Middle frontal gyrus (tissue), 1 donor: ENCODE results near the gene SBNO1.
A peak's percentile ranks its signal among the peaks of the same experiment; 100 is the strongest.
"Not testable (repeated sequence)": the region's sequence is repeated elsewhere in the genome, so short reads cannot be mapped to it uniquely, and the experiment has no call there.

ENCODE experiments used
- DNase-seq: peaks from one replicate; pipeline ENCODE4 v3.0.0-alpha.2; 2015; ENCODE audit warnings: low spot score; ENCODE audit errors: extremely low spot score

SBNO1 gene

GRCh38 chr12:123351349-123351748 lies 13.3 kb downstream of the SBNO1 start:
- no peak for DNase-seq

- DNase-seq = no peak
These were observed 17.7 kb downstream of the SBNO1 start for GRCh38 chr12:123346946-123347345.

- DNase-seq = no peak
These were observed 20.6 kb downstream of the SBNO1 start for GRCh38 chr12:123344086-123344485.

- no peak for DNase-seq
These were observed 27.6 kb downstream of the SBNO1 start for GRCh38 chr12:123337070-123337469.

- no peak for DNase-seq
These were observed 28.1 kb downstream of the SBNO1 start for GRCh38 chr12:123336530-123336929.

- DNase-seq = no peak
These were observed 29.2 kb downstream of the SBNO1 start for GRCh38 chr12:123335490-123335889.

GRCh38 chr12:123329799-123330198 lies 34.8 kb downstream of the SBNO1 start:
- DNase-seq = no peak

GRCh38 chr12:123319826-123320225 lies 44.8 kb downstream of the SBNO1 start:
- no peak for DNase-seq

GRCh38 chr12:123319273-123319672 lies 45.4 kb downstream of the SBNO1 start:
- DNase-seq = no peak

GRCh38 chr12:123313046-123313445 lies 51.6 kb downstream of the SBNO1 start:
- DNase-seq = not testable (repeated sequence)

GRCh38 chr12:123306200-123306599 lies 58.4 kb downstream of the SBNO1 start:
- DNase-seq = no peak

GRCh38 chr12:123305136-123305535 lies 59.5 kb downstream of the SBNO1 start:
- DNase-seq = no peak

GRCh38 chr12:123293178-123293760 lies 71.4 kb downstream of the SBNO1 start:
- no peak for DNase-seq

GRCh38 chr12:123289911-123290310 lies 74.7 kb downstream of the SBNO1 start:
- no peak for DNase-seq

- DNase-seq = no peak
These were observed 75.8 kb downstream of the SBNO1 start for GRCh38 chr12:123288751-123289346.

GRCh38 chr12:123286652-123287373 lies 77.8 kb downstream of the SBNO1 start:
- peak; percentile 34 for DNase-seq

- DNase-seq = no peak
These were observed 80.0 kb downstream of the SBNO1 start for GRCh38 chr12:123284669-123285068.

GRCh38 chr12:123283461-123283860 lies 81.2 kb downstream of the SBNO1 start:
- DNase-seq = no peak

- DNase-seq = no peak
These were observed 82.5 kb downstream of the SBNO1 start for GRCh38 chr12:123282111-123282510.

GRCh38 chr12:123280971-123281370 lies 83.7 kb downstream of the SBNO1 start:
- DNase-seq = no peak

GRCh38 chr12:123278101-123278627 lies 86.5 kb downstream of the SBNO1 start:
- DNase-seq = no peak

GRCh38 chr12:123273166-123273565 lies 91.5 kb downstream of the SBNO1 start:
- DNase-seq = no peak
